PC-9 (cell line): ENCODE measurements around the gene DMKN. TPM values are rescaled to one million over a fixed set of nuclear protein-coding genes. Genes with fewer than 3 reads are reported as not detected.

Experiments used
- BruUV-seq: library from RNA; stranded (reverse); fragments of 400-500 nt; replicated peaks from 2 replicates; lab custom pipeline; 2021; lab: Mats Ljungman, UMichigan
- CTCF ChIA-PET: fragments of 300-600 bp; sonication (Branson Sonifier 250); formaldehyde crosslinking; loops from one replicate; lab custom pipeline; 2022; ENCODE audit warnings: antibody characterized with exemption; lab: Charles Lee
- POLR2A ChIA-PET: fragments of 300-600 bp; sonication (Branson Sonifier 250); formaldehyde crosslinking; loops from one replicate; lab custom pipeline; 2022; ENCODE audit warnings: antibody characterized with exemption; ENCODE audit not compliant: unreplicated experiment; lab: Charles Lee
- DNase-seq, 2 experiments: peaks; one replicate each; pipeline versions ENCODE4 v3.0.0 to v3.0.0-alpha.2; 2015 to 2022; ENCODE audit warnings: mixed read lengths in 1 of 2
- H2AFZ ChIP-seq: fragments of 200-600 bp; sonication (generic); 2 replicates; pipeline ENCODE4 v1.8.1; 2017; ENCODE audit warnings: antibody characterized with exemption
- H3F3A ChIP-seq: fragments of 200-600 bp; sonication (generic); 2 replicates; pipeline ENCODE4 v1.8.1; 2017; ENCODE audit warnings: antibody characterized with exemption, mild to moderate bottlenecking, low read depth; ENCODE audit not compliant: insufficient read depth
- H3K27ac ChIP-seq: fragments of 200-600 bp; sonication (generic); 2 replicates; pipeline ENCODE4 v1.6.1; 2016; ENCODE audit warnings: mixed run types
- H3K27me3 ChIP-seq: fragments of 200-600 bp; sonication (generic); 2 replicates; pipeline ENCODE4 v1.6.1; 2016; ENCODE audit warnings: low read depth, mixed run types; ENCODE audit not compliant: insufficient read depth
- H3K36me3 ChIP-seq: fragments of 200-600 bp; sonication (generic); 2 replicates; pipeline ENCODE4 v1.6.1; 2016; ENCODE audit warnings: low read depth, mixed run types
- H3K4me1 ChIP-seq: fragments of 200-600 bp; sonication (generic); replicated peaks from 2 replicates; pipeline ENCODE4 v1.6.1; 2016; ENCODE audit warnings: mixed run types; ENCODE audit not compliant: insufficient read depth
- H3K4me2 ChIP-seq: fragments of 200-600 bp; sonication (generic); 2 replicates; pipeline ENCODE4 v1.6.1; 2017; ENCODE audit warnings: mixed run types
- H3K4me3 ChIP-seq: fragments of 200-600 bp; sonication (generic); 2 replicates; pipeline ENCODE4 v1.6.1; 2016; ENCODE audit warnings: mixed run types
- H3K79me2 ChIP-seq: fragments of 200-600 bp; sonication (generic); 2 replicates; pipeline ENCODE4 v1.6.1; 2017; ENCODE audit warnings: low read depth, mixed run types
- H3K9me2 ChIP-seq: fragments of 200-600 bp; sonication (generic); 2 replicates; pipeline ENCODE4 v1.8.1; 2017; ENCODE audit warnings: mild to moderate bottlenecking; ENCODE audit not compliant: insufficient read depth
- H3K9me3 ChIP-seq: fragments of 200-600 bp; sonication (generic); 2 replicates; pipeline ENCODE4 v1.8.1; 2016; ENCODE audit warnings: low read depth; ENCODE audit not compliant: insufficient read depth
- H4K20me1 ChIP-seq: fragments of 200-600 bp; sonication (generic); 2 replicates; pipeline ENCODE4 v1.8.1; 2017; ENCODE audit not compliant: insufficient read depth
- EZH2 ChIP-seq: fragments of 200-600 bp; sonication (generic); IDR thresholded peaks from 2 replicates; pipeline ENCODE4 v1.8.0; 2017; ENCODE audit warnings: antibody characterized with exemption, low read depth
- intact Hi-C: fragments of 100-400 bp; cut with micrococcal nuclease; formaldehyde crosslinking; loops from one replicate; pipeline ENCODE4 v1.10.0; 2022; ENCODE audit not compliant: unreplicated experiment
- total RNA-seq: library from RNA; stranded (reverse); gene quantifications from 2 replicates; pipeline ENCODE4 v1.2.3, GENCODE V29; 2021
- TF ChIP-seq, protein P1 (sequence below): fragments of 200-600 bp; sonication (generic); conservative IDR thresholded peaks from 2 replicates; pipeline ENCODE4 v1.6.1; 2017; ENCODE audit warnings: mixed run types, antibody characterized with exemption, mild to moderate bottlenecking, moderate library complexity

Gene DMKN
- total RNA-seq, 1 experiment from 2014 or later, result 135 TPM

DNA sequence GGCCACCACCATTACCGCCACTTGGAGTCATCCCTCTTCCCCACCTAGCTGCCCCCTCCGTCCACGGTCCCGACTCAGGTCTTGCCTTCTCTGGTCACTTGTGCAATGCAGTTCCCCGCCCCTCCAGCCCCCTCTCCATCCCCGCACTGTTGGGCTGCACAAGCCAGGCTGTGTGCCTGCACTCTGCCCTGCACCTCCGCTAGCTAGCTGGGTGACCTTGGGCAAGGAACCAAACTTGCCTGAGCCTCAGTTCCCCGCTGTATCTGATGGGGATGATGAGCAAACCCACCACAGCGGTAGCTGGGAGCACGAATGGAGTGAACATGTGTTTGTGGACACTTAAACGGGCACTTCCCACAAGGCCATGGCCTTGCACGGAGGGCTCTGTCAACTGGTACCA is 26.4 kb upstream of the DMKN start:
- Histone ChIP-seq H4K20me1 (no peaks in the 10 kb centered on the region; the same call in 1 of the 2 replicates), H3K36me3 (no peaks in the 10 kb centered on the region; the same call in 1 of the 2 replicates), H2AFZ (no peak overlapping the region), H3K4me1 (0 out of 2 replicates have a peak, but pooled peaks cover 7% of the 10 kb centered on the region), H3K27ac (no peak overlapping the region), H3K4me3 (no peak overlapping the region), H3K9me3 (no peaks in the 10 kb centered on the region), H3K4me2 (no peak overlapping the region), H3K27me3 (no peaks in the 10 kb centered on the region), H3K9me2 (no peaks in the 10 kb centered on the region), H3K79me2 (peaks cover 15% of the 10 kb centered on the region), H3F3A (no peaks in the 10 kb centered on the region; the same call in 1 of the 2 replicates)
- no TSS peak for BruUV-seq
- intact Hi-C loops, result no loop called here
- CTCF ChIA-PET, result no interaction called here
- DNase-seq, result no peak
- POLR2A ChIA-PET, result interaction anchor here (0.7 kb wide), 1 partner anchor 26 kb away, joined by 5 read pairs; no protein-coding TSS in a partner anchor
- TF ChIP-seq EZH2, result no peak
- TF ChIP-seq, protein P1, sequence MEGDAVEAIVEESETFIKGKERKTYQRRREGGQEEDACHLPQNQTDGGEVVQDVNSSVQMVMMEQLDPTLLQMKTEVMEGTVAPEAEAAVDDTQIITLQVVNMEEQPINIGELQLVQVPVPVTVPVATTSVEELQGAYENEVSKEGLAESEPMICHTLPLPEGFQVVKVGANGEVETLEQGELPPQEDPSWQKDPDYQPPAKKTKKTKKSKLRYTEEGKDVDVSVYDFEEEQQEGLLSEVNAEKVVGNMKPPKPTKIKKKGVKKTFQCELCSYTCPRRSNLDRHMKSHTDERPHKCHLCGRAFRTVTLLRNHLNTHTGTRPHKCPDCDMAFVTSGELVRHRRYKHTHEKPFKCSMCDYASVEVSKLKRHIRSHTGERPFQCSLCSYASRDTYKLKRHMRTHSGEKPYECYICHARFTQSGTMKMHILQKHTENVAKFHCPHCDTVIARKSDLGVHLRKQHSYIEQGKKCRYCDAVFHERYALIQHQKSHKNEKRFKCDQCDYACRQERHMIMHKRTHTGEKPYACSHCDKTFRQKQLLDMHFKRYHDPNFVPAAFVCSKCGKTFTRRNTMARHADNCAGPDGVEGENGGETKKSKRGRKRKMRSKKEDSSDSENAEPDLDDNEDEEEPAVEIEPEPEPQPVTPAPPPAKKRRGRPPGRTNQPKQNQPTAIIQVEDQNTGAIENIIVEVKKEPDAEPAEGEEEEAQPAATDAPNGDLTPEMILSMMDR, result no peak

DNA sequence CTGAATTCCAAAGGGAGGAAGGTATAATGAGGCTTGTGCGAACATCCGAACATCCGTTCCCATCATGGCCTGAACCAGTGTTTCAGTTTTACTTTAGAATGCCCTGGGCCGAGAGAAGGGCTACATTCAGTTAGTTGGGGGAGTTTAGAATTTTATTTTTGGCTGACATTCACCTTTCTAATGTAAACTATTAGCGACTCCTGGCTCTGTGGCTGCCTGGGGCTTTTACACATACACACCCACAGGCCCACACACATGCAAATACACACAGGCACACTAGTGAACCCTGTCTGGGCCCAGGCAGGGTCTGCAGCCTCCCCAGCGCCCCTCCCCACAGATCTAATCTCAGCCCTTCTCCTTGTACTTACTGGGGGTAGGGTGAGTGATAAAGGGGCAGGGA is 25.9 kb upstream of the DMKN start:
- Histone ChIP-seq H2AFZ (no peak overlapping the region), H3K9me2 (no peaks in the 10 kb centered on the region), H3F3A (no peaks in the 10 kb centered on the region; the same call in 1 of the 2 replicates), H3K27me3 (no peaks in the 10 kb centered on the region), H3K27ac (no peak overlapping the region), H4K20me1 (no peaks in the 10 kb centered on the region; the same call in 1 of the 2 replicates), H3K4me3 (no peak overlapping the region), H3K4me1 (0 out of 2 replicates have a peak, but pooled peaks cover 4% of the 10 kb centered on the region), H3K4me2 (no peak overlapping the region), H3K79me2 (peaks cover 9% of the 10 kb centered on the region), H3K36me3 (no peaks in the 10 kb centered on the region; the same call in 1 of the 2 replicates), H3K9me3 (no peaks in the 10 kb centered on the region)
- POLR2A ChIA-PET, result no interaction called here
- intact Hi-C loops, result no loop called here
- no peak for DNase-seq
- BruUV-seq, result no TSS peak
- CTCF ChIA-PET, result no interaction called here
- no peak for TF ChIP-seq EZH2
- TF ChIP-seq, protein P1, result no peak

DNA sequence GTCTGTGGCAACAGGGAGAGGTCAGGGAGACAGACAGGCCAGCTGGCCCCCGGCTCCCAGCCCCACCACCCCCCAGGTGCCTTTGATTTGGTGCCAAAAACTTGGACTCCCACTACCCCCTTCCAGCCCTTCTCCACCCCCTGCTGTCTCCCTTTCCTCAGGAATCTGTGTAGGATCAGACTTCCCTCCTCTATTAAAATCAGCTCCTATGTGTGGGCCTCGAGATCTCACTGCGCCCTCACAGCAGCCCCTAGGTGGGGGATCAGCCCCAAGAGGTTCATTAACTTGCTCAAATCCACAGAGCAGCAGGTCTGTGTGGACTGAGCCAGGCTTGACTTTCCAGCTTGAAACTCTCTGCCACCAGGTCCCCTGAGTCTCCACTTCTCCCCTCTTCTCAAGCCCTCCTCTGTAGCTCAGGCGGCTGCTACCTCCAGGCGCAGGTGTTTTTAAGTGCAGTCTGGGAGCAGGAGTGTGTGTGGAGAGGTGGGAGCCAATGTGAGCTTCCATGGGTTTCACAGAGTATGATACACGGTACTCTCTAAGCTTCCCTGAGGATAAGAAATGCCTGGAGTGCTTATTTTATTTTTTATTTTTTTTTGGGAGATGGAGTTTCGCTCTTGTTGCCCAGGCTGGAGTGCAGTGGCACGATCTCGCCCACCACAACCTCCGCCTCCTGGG is 21.5 kb upstream of the DMKN start:
- H3K36me3 ChIP-seq, result no peaks in the 10 kb centered on the region
- ChIA-PET CTCF (no interaction called here), POLR2A (no interaction called here)
- no peaks in the 10 kb centered on the region for H3K9me3 ChIP-seq
- H3K4me3 ChIP-seq, result no peak overlapping the region
- no peaks in the 10 kb centered on the region for H3K9me2 ChIP-seq
- no peaks in the 10 kb centered on the region; the same call in 1 of the 2 replicates for H4K20me1 ChIP-seq
- H3K27me3 ChIP-seq, result no peaks in the 10 kb centered on the region
- TF ChIP-seq EZH2, result no peak
- TF ChIP-seq, protein P1, result no peak
- DNase-seq, result no peak
- H3K4me2 ChIP-seq, result no peak overlapping the region
- intact Hi-C loops, result no loop called here
- H3K27ac ChIP-seq, result no peak overlapping the region
- H3K4me1 ChIP-seq, result 0 out of 2 replicates have a peak, but pooled peaks cover 5% of the 10 kb centered on the region
- H3F3A ChIP-seq, result peaks cover 3% of the 10 kb centered on the region; the same call in 1 of the 2 replicates
- BruUV-seq, result no TSS peak
- H2AFZ ChIP-seq, result no peak overlapping the region
- no peaks in the 10 kb centered on the region for H3K79me2 ChIP-seq
